H1 (cell line): Measurements from ENCODE around the gene ALPL. TPM values are rescaled to one million over a fixed set of nuclear protein-coding genes. Genes with fewer than 3 reads are reported as not detected.
A peak's percentile ranks its signal among the peaks of the same experiment; 100 is the strongest.

ENCODE experiments used
- CTCF ChIA-PET: fragments of 300-600 bp; sonication (Branson Sonifier 250); formaldehyde crosslinking; loops from one replicate; lab custom pipeline; 2021; ENCODE audit not compliant: partially characterized antibody; lab: Charles Lee
- POLR2A ChIA-PET: fragments of 300-600 bp; sonication (Branson Sonifier 250); formaldehyde crosslinking; loops from one replicate; lab custom pipeline; 2021; ENCODE audit warnings: inconsistent platforms; ENCODE audit not compliant: partially characterized antibody; lab: Charles Lee
- DNase-seq, 2 experiments: peaks; one replicate each; pipeline versions ENCODE4 v3.0.0 to v3.0.0-alpha.2; 2010 to 2022; ENCODE audit warnings: low spot score in 2 of 2, low read depth in 1 of 2, mixed read lengths in 1 of 2
- FAIRE-seq: peaks from 2 replicates; lab custom pipeline; 2011; peaks lifted over from hg19 to GRCh38; lab: Jason Lieb, UNC
- H2AFZ ChIP-seq: 2 replicates; pipeline ENCODE4 v1.8.1; 2012; ENCODE audit warnings: low read length, inconsistent platforms
- H2AK5ac ChIP-seq: 2 replicates; pipeline ENCODE4 v1.6.1; 2013; ENCODE audit warnings: low read depth, low read length
- H2BK120ac ChIP-seq: replicated peaks from 2 replicates; pipeline ENCODE3; 2013; ENCODE audit warnings: low read depth, low read length, inconsistent platforms
- H2BK12ac ChIP-seq: 2 replicates; pipeline ENCODE4 v1.6.1; 2013; ENCODE audit warnings: low read depth, low read length
- H2BK15ac ChIP-seq: 2 replicates; pipeline ENCODE4 v1.6.1; 2013; ENCODE audit warnings: low read length
- H2BK20ac ChIP-seq: 2 replicates; pipeline ENCODE4 v1.6.1; 2013; ENCODE audit warnings: low read length
- H2BK5ac ChIP-seq: 2 replicates; pipeline ENCODE4 v1.6.1; 2013; ENCODE audit warnings: low read depth, low read length
- H3K14ac ChIP-seq: 2 replicates; pipeline ENCODE4 v1.6.1; 2013; ENCODE audit warnings: inconsistent platforms; ENCODE audit not compliant: insufficient read length
- H3K18ac ChIP-seq: 2 replicates; pipeline ENCODE4 v1.6.1; 2013; ENCODE audit warnings: low read length; ENCODE audit errors: extremely low read depth
- H3K23ac ChIP-seq: 2 replicates; pipeline ENCODE4 v1.6.1; 2013; ENCODE audit warnings: inconsistent platforms; ENCODE audit not compliant: insufficient read length
- H3K23me2 ChIP-seq: 2 replicates; pipeline ENCODE4 v1.6.1; 2013; ENCODE audit warnings: low read depth, low read length
- H3K27ac ChIP-seq: 2 replicates; pipeline ENCODE4 v1.6.1; 2011; ENCODE audit warnings: low read depth, low read length, inconsistent platforms
- H3K27me3 ChIP-seq, 4 experiments: replicated peaks in 1 of 4; 1 replicate in 1 of 4; 2 replicates in 3 of 4; pipeline versions ENCODE4 v1.6.1 to v1.8.1; 2011 to 2013; ENCODE audit warnings: low read length in 3 of 4, mild to moderate bottlenecking in 3 of 4, inconsistent platforms in 2 of 4, mixed read lengths in 2 of 4, moderate library complexity in 1 of 4; ENCODE audit not compliant: control insufficient read depth in 3 of 4, insufficient read depth in 3 of 4; ENCODE audit errors: extremely low read depth in 1 of 4
- H3K36me3 ChIP-seq, 4 experiments: 2 replicates each; pipeline versions ENCODE4 v1.6.1 to v1.8.1; 2011 to 2013; ENCODE audit warnings: mild to moderate bottlenecking in 4 of 4, low read length in 3 of 4, moderate library complexity in 2 of 4, control low read depth in 1 of 4, inconsistent platforms in 1 of 4; ENCODE audit not compliant: insufficient read depth in 4 of 4, control insufficient read depth in 2 of 4
- H3K4ac ChIP-seq: replicated peaks from 2 replicates; pipeline ENCODE3; 2013; ENCODE audit warnings: low read length, low read depth, mixed read lengths, inconsistent platforms; ENCODE audit not compliant: insufficient read length
- H3K4me1 ChIP-seq, 4 experiments: replicated peaks in 1 of 4; 1 replicate in 1 of 4; 2 replicates in 3 of 4; pipeline versions ENCODE4 v1.6.1 to v1.8.1; 2011 to 2013; ENCODE audit warnings: low read length in 3 of 4, inconsistent platforms in 2 of 4, mixed read lengths in 1 of 4; ENCODE audit not compliant: insufficient read depth in 4 of 4, control insufficient read depth in 3 of 4
- H3K4me2 ChIP-seq, 2 experiments: 2 replicates each; pipeline versions ENCODE4 v1.6.1 to v1.8.1; 2011 to 2013; ENCODE audit warnings: low read depth in 2 of 2, low read length in 2 of 2, control low read depth in 1 of 2, inconsistent platforms in 1 of 2, mild to moderate bottlenecking in 1 of 2; ENCODE audit not compliant: insufficient read depth in 1 of 2
- H3K4me3 ChIP-seq, 4 experiments: fragments of 200-600, 300-600 bp in 1 of 4; sonication (generic), shearing (Covaris generic), sonication (Bioruptor Twin) in 1 of 4; 2 replicates each; pipeline versions ENCODE4 v1.5.1 to v1.8.1; 2011 to 2016; ENCODE audit warnings: low read length in 4 of 4, low read depth in 3 of 4, control low read depth in 2 of 4, inconsistent platforms in 2 of 4, mild to moderate bottlenecking in 2 of 4, mixed read lengths in 1 of 4, moderate library complexity in 1 of 4; ENCODE audit not compliant: insufficient read depth in 2 of 4; ENCODE audit errors: extremely low read depth in 1 of 4
- H3K56ac ChIP-seq: replicated peaks from 2 replicates; pipeline ENCODE3; 2013; ENCODE audit warnings: low read depth, mild to moderate bottlenecking, mixed read lengths, low read length, inconsistent platforms; ENCODE audit not compliant: insufficient read length
- H3K79me1 ChIP-seq: 2 replicates; pipeline ENCODE4 v1.6.1; 2013; ENCODE audit warnings: low read depth, low read length, control low read depth
- H3K79me2 ChIP-seq, 2 experiments: 2 replicates each; pipeline versions ENCODE4 v1.6.1 to v1.8.1; 2012 to 2013; ENCODE audit warnings: low read length in 2 of 2, mild to moderate bottlenecking in 2 of 2, inconsistent platforms in 1 of 2; ENCODE audit not compliant: insufficient read depth in 2 of 2, control insufficient read depth in 1 of 2
- H3K9ac ChIP-seq, 4 experiments: replicated peaks in 1 of 4; 1 replicate in 1 of 4; 2 replicates in 3 of 4; pipeline versions ENCODE4 v1.6.1 to v1.8.1; 2011 to 2013; ENCODE audit warnings: low read depth in 3 of 4, low read length in 3 of 4, control low read depth in 2 of 4, mild to moderate bottlenecking in 2 of 4, moderate library complexity in 2 of 4, inconsistent platforms in 1 of 4; ENCODE audit errors: extremely low read depth in 1 of 4
- H3K9me3 ChIP-seq, 2 experiments: 2 replicates each; pipeline versions ENCODE4 v1.6.1 to v1.8.1; 2012 to 2013; ENCODE audit warnings: mild to moderate bottlenecking in 2 of 2, moderate library complexity in 2 of 2, control low read depth in 1 of 2, inconsistent platforms in 1 of 2, low read depth in 1 of 2, low read length in 1 of 2, mixed read lengths in 1 of 2; ENCODE audit not compliant: insufficient read depth in 2 of 2
- H4K20me1 ChIP-seq, 2 experiments: replicated peaks in 1 of 2; 2 replicates each; pipeline versions ENCODE3 to v1.8.1; 2011 to 2013; ENCODE audit warnings: inconsistent platforms in 2 of 2, low read length in 2 of 2, mild to moderate bottlenecking in 1 of 2; ENCODE audit not compliant: insufficient read depth in 2 of 2, control insufficient read depth in 1 of 2
- H4K5ac ChIP-seq: 2 replicates; pipeline ENCODE4 v1.6.1; 2013; ENCODE audit warnings: low read length, low read depth, mixed read lengths, inconsistent platforms; ENCODE audit not compliant: insufficient read length
- H4K8ac ChIP-seq: 2 replicates; pipeline ENCODE4 v1.8.0; 2013; ENCODE audit warnings: mild to moderate bottlenecking, moderate library complexity, low read length, inconsistent platforms; ENCODE audit not compliant: insufficient read depth; ENCODE audit errors: extremely low read depth
- H4K91ac ChIP-seq: replicated peaks from 2 replicates; pipeline ENCODE3; 2013; ENCODE audit warnings: low read length, mixed read lengths, inconsistent platforms; ENCODE audit not compliant: insufficient read length
- CHD1 ChIP-seq: IDR thresholded peaks from 2 replicates; pipeline ENCODE4 v1.6.1; 2012; ENCODE audit warnings: low read depth, low read length, improper control_type of control experiment
- CTBP2 ChIP-seq: IDR thresholded peaks from 2 replicates; pipeline ENCODE4 v1.7.0; 2011; ENCODE audit warnings: borderline replicate concordance, mild to moderate bottlenecking, moderate library complexity, mixed read lengths, low read length; ENCODE audit not compliant: insufficient read depth, insufficient read length
- EP300 ChIP-seq, 2 experiments: IDR thresholded peaks; 1 replicate in 1 of 2; 2 replicates in 1 of 2; pipeline ENCODE4 v1.6.1; 2011 to 2012; ENCODE audit warnings: low read depth in 2 of 2, low read length in 2 of 2, mild to moderate bottlenecking in 2 of 2, borderline replicate concordance in 1 of 2, inconsistent platforms in 1 of 2, moderate library complexity in 1 of 2
- HDAC6 ChIP-seq: IDR thresholded peaks from one replicate; pipeline ENCODE4 v1.7.1; 2012; ENCODE audit warnings: low read depth, mild to moderate bottlenecking, inconsistent platforms, low read length, moderate library complexity
- KDM4A ChIP-seq: IDR thresholded peaks from one replicate; pipeline ENCODE4 v1.7.1; 2012; ENCODE audit warnings: low read depth, mild to moderate bottlenecking, moderate library complexity, low read length, inconsistent platforms; ENCODE audit not compliant: severe bottlenecking
- NANOG ChIP-seq: IDR thresholded peaks from 2 replicates; pipeline ENCODE4 v1.6.1; 2011; ENCODE audit warnings: low read length, low read depth, mild to moderate bottlenecking, inconsistent platforms; ENCODE audit not compliant: insufficient read depth, poor library complexity, severe bottlenecking
- SAP30 ChIP-seq: fragments of 300-600 bp; sonication (generic); IDR thresholded peaks from 2 replicates; pipeline ENCODE4 v1.7.1; 2012; ENCODE audit warnings: low read length, moderate library complexity, mild to moderate bottlenecking, inconsistent platforms; ENCODE audit not compliant: insufficient read depth, insufficient replicate concordance
- WGBS, 2 experiments: shearing (Covaris generic) in 1 of 2; methylation state at CpG; one replicate each; pipeline versions ENCODE4 v1.1.6 to v1.1.7; 2013 to 2015; ENCODE audit warnings: low lambda C conversion rate in 2 of 2, mixed read lengths in 2 of 2, inconsistent platforms in 1 of 2, low coverage in 1 of 2, missing lambda C conversion rate in 1 of 2; ENCODE audit not compliant: insufficient replicate concordance in 2 of 2, insufficient coverage in 1 of 2, insufficient read length in 1 of 2; ENCODE audit errors: extremely low coverage in 1 of 2, missing lambda C conversion rate in 1 of 2; 5-methylcytosine and 5-hydroxymethylcytosine counted together
- polyA plus RNA-seq, 7 experiments: library from polyadenylated mRNA; depleted of rRNA in 3 of 7; stranded (reverse) in 5 of 7; unstranded in 2 of 7; fragments of >200 nt in 5 of 7; fragments of 200-250 nt in 2 of 7; gene quantifications; 1 replicate in 5 of 7; 2 replicates in 1 of 7; 4 replicates in 1 of 7; pipeline versions ENCODE4 v1.2.1 to v1.2.3, GENCODE V29; 2011 to 2013; ENCODE audit warnings: missing spikeins in 2 of 7, mixed read lengths in 2 of 7
- total RNA-seq: library from RNA; stranded (reverse); fragmentation: NEBNext Ultra II Directional; extraction: Animal tissue kit (Norgen Biotek cat#: 25700); gene quantifications from 2 replicates; pipeline ENCODE4 v1.2.1, GENCODE V29; 2021

The ALPL gene
- total and polyA plus RNA-seq, 2 of the 8 experiments (the other 6 are each of a cell fraction or from before 2014, with no cell fraction given), result 175 to 362 TPM

DNA sequence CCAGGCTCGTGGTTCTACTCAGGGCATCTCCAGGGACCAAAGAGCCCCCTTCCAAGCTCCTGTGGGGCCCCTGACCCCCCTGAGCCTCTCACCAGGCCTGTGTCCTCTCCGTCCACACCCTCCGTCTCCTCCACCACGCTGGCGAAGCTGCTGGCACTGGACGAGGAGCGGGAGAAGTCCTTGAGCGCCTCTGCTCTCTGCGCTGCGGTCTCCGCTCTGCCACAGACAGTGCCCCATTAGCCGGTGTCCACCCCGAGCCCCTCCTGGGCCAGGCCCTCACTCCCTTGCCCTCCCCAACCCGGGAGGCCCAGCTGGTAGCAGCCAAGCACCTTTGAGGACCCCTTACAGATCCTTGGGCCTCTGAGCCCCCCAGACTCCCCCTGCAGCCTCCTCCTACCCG is 90.2 kb downstream of the ALPL start:
- H3K18ac ChIP-seq, result no peak overlapping the region
- no peaks in the 10 kb centered on the region for H3K79me1 ChIP-seq
- no peaks in the 10 kb centered on the region for H3K36me3 ChIP-seq
- no peak overlapping the region for H2BK5ac ChIP-seq
- 87% methylated on average over 12 of the region's 15 CpGs; no CpG with 5 or more reads in 1 of the 2 experiments for WGBS, 2 experiments
- no peak overlapping the region for H3K4me3 ChIP-seq
- H3K27me3 ChIP-seq, result no peaks in the 10 kb centered on the region
- no peak overlapping the region for H2AFZ ChIP-seq
- H3K14ac ChIP-seq, result no peak overlapping the region
- CTCF ChIA-PET, result no interaction called here
- H2BK120ac ChIP-seq, result no peak overlapping the region
- POLR2A ChIA-PET, result interaction anchor here (1.1 kb wide), 1 partner anchor 38 kb away, joined by 4 read pairs; no protein-coding TSS in a partner anchor
- no peak overlapping the region for H2BK15ac ChIP-seq
- no peaks in the 10 kb centered on the region for H3K9me3 ChIP-seq
- H4K5ac ChIP-seq, result no peak overlapping the region
- H4K8ac ChIP-seq, result no peak overlapping the region
- H2AK5ac ChIP-seq, result no peak overlapping the region
- no peak overlapping the region for H4K91ac ChIP-seq
- H3K23me2 ChIP-seq, result no peaks in the 10 kb centered on the region
- no peak overlapping the region for H3K27ac ChIP-seq
- no peaks in the 10 kb centered on the region for H3K4me1 ChIP-seq
- no peak overlapping the region for H3K56ac ChIP-seq
- H3K79me2 ChIP-seq, result no peaks in the 10 kb centered on the region
- no peak overlapping the region for H3K4ac ChIP-seq
- no peak overlapping the region for H3K23ac ChIP-seq
- H2BK12ac ChIP-seq, result 0 out of 2 replicates have a peak overlapping the region, but pooled peaks have one; percentile 27
- no peak for FAIRE-seq
- DNase-seq, result no peak
- no peak overlapping the region for H2BK20ac ChIP-seq
- peaks cover 0 to 1% of the 10 kb centered on the region in 2 experiments for H4K20me1 ChIP-seq
- no peak overlapping the region for H3K4me2 ChIP-seq
- no peak overlapping the region for H3K9ac ChIP-seq
- TF ChIP-seq CHD1 (no peak), SAP30 (no peak), EP300 (IDR thresholded peaks at IDR 0.05; ENCODE audit: borderline replicate concordance in 1 of 2, low read depth in 2 of 2, low read length in 2 of 2) (no peak), HDAC6 (no peak), CTBP2 (no peak), NANOG (no peak), KDM4A (no peak)
